WI38 (cell line): ENCODE results near the gene WDR26.
"Not testable (repeated sequence)": the region's sequence is repeated elsewhere in the genome, so short reads cannot be mapped to it uniquely, and the experiment has no call there.

Source experiments
- H3K4me3 ChIP-seq: 2 replicates; pipeline ENCODE4 v1.5.1; 2011; ENCODE audit warnings: low read depth, mild to moderate bottlenecking, control low read depth, low read length
- CTCF ChIP-seq: IDR thresholded peaks from 2 replicates; pipeline ENCODE4 v1.5.1; 2012; ENCODE audit warnings: low read depth, mild to moderate bottlenecking, control low read depth, low read length

Gene WDR26

GRCh38 chr1:224427346-224427745, 7.3 kb downstream of the WDR26 start:
- H3K4me3 ChIP-seq, result no peak overlapping the region
- no peak for TF ChIP-seq CTCF

- H3K4me3 ChIP-seq, result not testable (repeated sequence)
Measured at GRCh38 chr1:224426869-224427268, 7.7 kb downstream of the WDR26 start.

GRCh38 chr1:224425279-224425884, 9.2 kb downstream of the WDR26 start:
- no peak overlapping the region for H3K4me3 ChIP-seq
- TF ChIP-seq CTCF, result no peak

GRCh38 chr1:224420106-224420505, 14.5 kb downstream of the WDR26 start:
- TF ChIP-seq CTCF, result no peak
- no peak overlapping the region for H3K4me3 ChIP-seq

- H3K4me3 ChIP-seq, result no peak overlapping the region
- TF ChIP-seq CTCF, result no peak
Measured at GRCh38 chr1:224411766-224412165, 22.8 kb downstream of the WDR26 start.

GRCh38 chr1:224408294-224408590, 26.4 kb downstream of the WDR26 start:
- H3K4me3 ChIP-seq, result no peak overlapping the region
- no peak for TF ChIP-seq CTCF

- no peak overlapping the region for H3K4me3 ChIP-seq
- no peak for TF ChIP-seq CTCF
Measured at GRCh38 chr1:224407571-224408293, 26.9 kb downstream of the WDR26 start.

- H3K4me3 ChIP-seq, result no peak overlapping the region
- TF ChIP-seq CTCF, result no peak
Measured at GRCh38 chr1:224406216-224406615, 28.4 kb downstream of the WDR26 start.
